DMS 273 (cell line): ENCODE measurements around the gene DTHD1.

Experiments
- DNase-seq: peaks from one replicate; lab custom pipeline; 2025; ENCODE audit not compliant: unreplicated experiment; lab: John Stamatoyannopoulos, UW

DTHD1 gene

DNA sequence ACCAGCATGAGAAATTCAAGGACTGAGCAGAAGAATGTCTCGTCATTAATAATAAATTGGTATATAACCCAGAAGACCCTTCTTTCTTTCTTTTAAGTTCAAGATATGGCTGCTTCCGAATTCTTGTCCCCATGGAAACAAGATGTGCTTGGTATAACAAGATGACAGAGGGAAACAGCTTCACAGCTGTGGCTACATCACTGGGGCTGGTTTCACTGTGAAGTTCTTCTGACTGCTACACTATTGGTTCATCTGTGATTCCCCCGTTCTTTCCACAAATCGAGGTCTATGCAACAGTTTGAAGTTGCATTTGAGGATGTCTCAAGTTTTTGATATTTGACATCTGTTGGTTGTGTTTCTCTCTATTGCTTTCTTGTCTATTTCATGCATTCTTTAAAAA lies 12.3 kb upstream of the DTHD1 start:
- DNase-seq, result no peak

DNA sequence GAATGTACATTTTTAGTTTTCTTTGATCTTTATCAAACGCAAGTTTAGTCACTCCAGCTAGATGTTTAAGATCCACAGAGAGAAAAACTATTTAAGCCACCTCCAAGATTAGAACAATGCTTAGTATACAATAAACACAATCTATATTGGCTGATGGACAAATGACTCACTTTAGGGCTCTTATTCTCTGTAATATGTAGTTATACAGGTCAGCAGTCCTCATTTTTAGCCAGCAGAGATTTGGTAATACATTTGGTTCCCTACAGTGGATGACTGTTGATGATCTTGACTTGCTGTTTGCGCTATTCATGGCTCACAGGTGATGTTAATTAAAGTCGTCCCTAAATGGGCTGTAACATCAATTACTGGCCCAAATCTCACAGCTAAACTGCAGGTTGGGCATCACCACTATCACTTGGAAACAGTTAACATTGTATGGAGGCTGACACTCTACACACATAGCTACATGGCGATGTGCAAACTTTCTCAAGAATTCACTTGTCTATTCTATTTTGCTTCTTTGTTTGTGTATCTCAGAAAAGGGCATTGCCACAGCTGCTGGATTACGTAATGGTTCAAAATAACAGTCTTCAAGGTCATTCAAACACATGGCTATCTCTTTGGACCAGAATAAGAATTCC lies 11.8 kb upstream of the DTHD1 start:
- no peak for DNase-seq

DNA sequence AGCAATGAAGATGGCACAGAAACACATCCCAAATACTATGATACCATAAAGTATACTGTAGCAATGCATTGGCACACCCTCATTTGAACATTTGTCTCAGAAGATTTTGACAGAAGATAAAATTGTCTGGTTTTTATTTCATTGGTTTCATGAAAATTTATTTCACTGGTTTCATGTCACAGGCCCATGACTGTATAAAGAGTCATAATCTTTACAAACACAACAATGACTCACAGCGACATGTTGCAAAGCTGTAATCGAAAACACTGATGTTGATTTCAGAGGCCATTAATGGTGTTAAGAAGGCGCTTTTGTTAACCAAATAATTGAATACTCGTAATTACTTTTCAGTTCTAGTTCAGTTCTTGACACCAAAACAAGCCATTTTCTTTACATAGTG lies 8.1 kb upstream of the DTHD1 start:
- no peak for DNase-seq

DNA sequence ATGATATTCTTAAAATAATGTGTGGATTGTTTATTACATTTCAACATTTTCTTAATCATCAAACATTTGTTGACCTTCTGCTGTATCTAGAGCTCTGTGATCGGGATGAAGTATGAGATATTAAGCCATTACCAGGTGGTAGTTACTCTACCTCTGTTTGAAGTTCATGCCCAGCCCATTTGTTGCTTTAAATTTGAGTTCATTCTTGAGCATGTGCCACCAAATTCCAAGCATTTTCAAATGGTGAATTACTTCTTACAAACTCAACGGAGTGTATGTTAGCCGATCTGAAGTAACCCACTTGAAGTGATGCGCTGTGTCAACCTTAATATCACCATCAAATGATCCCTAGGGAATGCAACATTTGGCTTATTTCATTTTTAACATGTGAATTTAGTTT lies 7.3 kb upstream of the DTHD1 start:
- DNase-seq, result no peak

DNA sequence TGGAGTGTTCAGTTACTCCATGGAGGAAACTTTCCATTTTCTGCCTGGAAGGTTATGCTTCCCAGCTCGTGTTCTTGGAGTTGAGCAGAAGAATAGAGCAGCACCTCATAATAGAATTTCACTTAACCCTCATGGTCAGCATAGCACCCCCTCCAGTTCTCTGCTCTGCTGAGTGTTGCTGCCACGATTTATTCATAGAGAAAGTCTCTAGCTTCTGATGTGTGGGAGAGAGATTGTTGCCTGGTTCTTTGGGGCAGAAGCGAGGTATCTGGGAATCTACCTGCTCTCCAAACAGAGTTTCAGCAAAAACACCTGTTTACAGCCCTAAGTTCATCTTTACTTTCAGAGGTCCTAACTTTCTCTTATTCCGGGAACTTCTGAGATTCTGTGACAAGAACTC lies 3.9 kb upstream of the DTHD1 start:
- no peak for DNase-seq

DNA sequence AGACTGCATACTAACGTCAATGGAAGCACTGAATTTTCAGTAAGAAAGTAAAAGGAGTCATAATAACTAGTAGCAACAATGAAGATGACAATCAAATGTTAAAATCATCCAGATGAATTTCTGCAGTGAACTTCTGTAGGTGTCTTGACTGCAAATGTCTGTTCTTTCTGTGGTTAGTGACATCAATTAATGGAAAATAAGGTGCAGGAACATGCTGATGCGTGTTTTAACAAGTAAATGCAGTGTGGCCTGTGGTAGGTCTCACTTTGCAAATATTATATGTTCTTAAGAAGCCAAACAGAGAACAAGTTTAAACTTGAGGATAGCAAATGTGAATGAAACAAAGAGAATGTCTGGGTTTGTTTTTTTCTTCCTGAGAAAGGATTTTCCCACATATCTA lies 2.6 kb upstream of the DTHD1 start:
- no peak for DNase-seq

DNA sequence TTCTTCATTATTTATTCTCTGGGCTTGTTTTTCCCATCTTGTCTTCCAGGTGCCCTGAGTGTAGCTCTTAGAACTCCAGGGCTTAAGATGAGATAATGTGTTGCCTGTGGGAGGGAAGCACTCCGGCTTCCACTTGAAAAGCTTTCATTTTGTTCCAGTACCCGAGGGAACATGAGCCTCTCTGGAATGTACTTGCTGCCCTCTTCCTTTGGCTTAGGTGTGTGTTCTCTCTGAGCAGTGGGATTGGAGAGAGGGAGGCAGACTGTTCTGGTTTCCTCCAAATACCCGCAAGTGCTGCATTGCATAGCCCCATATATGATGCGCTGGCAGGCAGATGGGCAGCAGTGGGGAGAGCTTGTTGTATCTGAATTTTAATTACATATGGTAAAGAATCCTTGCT lies 861 bp upstream of the DTHD1 start:
- no peak for DNase-seq

DNA sequence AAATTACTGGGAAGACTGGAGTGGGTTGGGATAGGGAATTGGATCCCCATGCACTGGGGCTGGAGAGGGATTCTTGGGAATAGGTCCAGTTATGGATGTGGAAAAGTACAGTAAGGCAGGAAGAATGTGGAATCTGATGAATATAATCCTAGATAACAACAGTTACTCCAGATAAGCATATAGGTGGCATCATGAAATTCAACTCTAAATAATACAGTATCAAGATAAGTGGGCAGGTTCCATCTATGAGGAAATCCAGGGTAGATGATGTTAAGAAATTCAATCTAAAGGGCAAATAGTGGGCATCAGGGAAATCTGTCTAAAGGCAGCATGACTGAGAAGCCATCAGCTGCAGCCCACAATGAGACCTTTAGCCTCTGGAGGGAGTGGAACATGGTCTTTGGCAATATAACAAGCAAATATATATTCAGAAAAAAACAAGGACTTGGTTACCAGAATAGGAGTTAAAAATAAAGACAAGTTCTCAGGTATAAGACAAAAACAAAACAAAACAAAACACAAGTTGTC lies 1.2 kb downstream of the DTHD1 start:
- DNase-seq, result no peak

DNA sequence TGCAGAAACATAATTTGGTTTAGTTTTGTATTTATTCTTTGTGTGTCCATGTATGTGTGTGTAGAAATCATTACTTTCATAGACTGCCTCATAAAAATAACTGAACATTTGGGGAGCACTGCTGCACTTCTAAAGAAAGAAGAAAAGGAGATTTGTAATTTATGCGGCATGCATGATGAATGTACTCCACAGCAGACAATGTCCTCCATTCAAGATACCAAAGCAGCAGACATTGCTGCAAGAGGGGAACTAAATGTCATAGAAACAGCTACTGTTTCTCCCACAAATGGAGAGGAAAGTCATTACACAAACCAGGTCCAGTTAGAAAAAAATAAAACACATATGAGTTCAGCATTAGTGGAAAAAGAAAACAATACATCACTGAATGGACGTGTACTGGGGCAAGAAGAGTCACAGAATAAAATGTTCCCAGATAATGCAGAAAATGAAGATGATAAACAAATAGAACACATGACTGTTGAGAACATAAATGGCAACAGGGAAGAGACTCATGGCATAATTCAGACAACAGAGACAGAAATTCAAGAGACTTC lies 2.6 kb downstream of the DTHD1 start:
- DNase-seq, result no peak

DNA sequence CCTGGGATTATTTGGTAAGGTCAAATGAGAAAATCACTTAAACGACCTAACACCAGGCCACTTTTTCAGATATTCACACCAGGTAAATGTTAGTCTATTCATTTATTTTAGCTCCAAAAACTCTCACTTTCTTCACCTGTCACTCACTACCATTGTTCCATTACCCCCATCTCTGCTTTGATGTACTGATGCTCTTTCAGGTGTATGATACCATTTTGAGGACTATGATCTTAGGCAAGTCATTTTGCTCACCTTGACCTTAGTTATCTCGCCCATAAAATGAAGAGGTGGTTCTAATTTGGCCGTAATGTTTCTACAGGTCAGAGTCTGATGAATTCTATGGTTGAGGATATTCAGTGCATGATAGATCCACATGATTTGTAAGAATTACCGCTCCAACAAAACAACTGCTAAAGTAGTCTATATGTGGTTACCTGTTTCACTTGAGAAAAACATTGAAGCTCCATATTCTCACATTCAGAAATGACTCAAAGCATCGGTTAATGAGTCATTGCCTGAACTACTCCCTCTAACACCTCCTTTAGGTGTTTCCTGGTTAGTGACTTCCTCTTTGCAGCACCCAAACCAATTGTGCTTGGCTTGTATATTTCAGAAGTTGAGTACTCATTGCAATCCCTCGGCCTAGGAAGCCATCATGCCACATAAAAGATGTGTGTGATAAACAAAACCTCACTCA lies 4.5 kb downstream of the DTHD1 start:
- no peak for DNase-seq

DNA sequence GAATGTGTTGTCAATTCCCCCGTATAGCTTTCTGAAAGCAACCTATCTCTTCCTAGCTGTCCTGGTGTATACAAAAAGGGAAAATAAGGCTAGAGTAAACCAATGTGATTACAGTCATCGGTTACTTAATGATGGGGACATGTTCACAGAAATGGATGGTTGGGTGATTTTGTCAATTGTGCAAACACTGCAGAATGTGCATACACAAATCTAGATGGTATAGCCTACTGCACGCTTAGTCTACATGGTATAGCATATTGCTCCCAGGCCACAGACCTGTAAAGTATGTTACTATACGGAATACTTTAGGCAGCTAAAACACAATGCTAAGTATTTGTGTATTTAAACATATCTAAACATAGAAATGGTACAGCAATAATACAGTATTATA lies 5.1 kb downstream of the DTHD1 start:
- no peak for DNase-seq

DNA sequence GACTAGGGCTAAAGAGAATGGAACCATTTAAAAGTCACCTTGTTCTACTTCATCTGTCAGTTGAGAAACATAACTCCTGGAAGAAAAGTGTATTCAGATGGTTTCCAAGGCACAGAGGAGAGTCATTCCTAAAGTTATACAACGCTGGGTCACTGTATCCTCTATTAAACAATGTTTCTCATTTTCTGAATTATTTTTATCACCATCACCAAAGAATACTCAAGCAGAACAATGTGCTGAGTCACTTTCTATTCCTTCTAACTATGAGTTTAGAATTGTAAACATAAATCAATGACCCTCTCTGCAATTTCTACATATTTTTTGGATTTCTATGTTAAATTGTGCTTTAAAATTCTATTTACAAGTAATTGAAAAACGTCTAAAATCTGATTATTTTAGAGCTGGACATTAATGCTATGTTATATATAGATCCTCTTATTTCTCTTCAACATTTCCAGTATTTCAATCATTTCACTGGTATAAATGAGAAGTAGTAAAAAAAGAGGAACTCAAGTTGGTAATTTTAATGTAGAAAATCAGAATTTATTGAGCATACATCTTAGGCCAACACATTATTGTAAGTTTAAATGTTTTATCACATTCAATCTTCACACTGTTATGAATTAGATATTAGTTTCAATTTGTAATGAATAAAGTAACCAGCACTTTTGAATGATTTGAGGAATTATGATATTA lies 7.5 kb downstream of the DTHD1 start:
- DNase-seq, result no peak

DNA sequence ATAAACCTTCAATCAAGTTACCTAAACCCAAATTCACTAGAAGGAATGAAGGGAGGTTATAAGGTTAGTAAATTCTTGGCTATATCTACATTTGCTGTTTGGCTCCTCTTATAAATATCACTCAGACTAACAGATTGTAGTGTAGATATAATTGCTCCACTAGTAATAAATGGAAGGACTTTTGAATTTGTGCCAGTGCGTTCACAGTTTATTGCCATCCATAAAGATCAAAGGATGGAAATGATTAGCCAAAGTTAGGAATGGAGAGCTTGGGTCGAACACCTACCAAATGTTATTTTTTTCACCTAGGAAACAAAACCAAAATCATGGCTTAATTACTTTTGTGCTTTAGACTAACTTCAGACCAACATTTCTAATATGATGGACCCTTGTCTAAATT lies 9.2 kb downstream of the DTHD1 start:
- DNase-seq, result no peak

DNA sequence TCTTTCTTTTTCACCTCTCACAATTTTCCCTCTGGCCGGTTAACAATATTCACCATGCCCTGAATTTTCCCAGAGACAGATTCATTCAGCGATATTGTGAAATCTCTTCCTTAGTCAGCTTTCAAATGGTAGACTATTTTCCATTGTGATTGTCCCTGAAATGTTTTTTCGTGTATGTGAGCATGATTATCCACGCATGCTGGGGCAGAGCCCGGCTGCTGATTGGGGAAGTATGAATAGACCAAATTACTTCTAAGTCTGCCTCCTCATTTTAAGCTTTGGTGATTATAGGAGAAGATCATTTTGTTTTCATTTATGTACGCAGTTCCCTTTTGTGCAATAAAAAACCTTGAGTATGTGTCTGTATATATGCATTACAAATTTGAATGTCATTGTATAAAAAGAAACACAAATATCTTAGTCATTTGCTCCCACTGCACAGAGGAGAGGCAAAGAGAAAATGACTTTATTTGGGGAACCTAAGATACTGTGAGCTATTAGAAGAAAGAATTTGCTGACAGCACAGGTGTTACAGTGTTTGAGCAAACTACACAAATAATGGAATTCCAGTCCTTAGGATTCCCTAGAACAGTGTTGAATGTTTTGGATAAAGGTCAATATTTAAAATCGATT lies 11.3 kb downstream of the DTHD1 start:
- no peak for DNase-seq

DNA sequence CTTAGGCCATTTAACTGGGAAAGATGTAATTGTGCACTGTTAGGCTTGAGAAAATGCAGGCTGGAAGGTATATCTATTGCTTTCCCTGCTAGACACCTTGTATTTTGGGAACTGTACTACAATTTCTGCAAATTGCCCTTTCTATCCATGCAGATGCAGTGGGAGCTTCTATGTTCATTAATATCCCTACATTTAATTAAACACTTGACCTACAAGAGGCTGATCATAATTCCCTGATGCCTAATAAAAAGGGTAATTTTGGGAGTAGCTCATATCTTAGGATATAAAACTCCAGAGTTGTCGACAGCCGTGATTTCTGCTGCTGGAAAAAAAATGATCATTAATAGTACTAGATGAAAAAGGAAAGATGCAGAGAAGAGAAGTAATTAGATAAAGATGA lies 19.7 kb downstream of the DTHD1 start:
- no peak for DNase-seq

DNA sequence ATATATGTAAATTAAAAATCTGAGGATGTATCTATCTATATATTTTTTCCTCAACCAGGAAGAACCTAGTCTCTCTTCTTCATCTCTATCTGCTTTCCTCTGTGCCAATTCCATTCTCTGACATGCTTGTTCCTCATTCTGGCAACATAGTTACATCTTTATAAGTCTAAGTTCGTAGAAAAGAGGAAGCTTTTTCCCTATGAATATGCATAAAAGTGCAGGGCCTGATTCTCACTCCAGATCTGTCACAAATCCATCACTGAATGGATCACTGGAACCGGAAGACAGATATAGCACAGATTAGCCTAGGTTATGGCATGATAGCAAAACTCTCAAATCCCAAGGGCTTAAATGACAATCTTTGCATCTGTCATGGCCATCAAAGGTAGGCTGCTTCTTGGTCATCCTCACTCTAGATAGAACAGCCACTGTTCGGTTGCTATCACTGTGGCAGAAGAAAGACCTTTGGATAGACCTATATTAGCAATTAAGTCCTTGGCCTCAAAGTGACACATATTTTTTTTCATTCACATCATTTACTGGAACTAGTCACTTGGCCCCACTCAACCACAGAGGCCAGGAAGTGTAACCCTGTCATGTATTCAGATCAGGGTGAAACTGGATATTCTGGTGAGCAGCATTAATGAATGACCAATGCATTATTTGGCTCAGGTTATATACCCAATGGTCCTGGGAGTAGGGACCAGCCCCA lies 22.2 kb downstream of the DTHD1 start:
- no peak for DNase-seq

DNA sequence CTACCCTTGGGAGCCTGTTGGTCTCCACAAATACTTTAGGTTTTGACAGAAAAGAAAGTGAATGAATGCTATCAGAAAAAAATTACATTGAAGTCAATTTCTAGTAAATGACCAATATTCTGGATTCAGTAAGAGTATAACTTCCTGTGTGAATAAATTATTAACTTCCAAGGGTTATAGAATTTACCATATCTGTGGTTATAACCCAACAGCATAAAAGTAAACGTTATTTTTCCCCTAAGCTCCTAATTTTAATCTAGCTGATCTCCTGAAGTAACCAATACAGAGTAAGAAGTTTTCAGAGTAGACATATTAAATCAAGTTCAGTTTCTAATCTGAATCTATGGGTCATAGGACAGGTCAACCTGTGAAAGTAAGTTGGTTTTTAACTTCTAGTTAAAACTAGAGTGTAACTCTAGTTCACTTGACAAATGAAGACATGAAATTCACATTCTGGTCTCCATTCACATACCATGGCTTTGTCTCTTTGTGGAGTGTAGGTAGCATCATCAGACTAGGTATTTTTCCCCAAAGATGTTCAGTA lies 22.8 kb downstream of the DTHD1 start:
- DNase-seq, result no peak

DNA sequence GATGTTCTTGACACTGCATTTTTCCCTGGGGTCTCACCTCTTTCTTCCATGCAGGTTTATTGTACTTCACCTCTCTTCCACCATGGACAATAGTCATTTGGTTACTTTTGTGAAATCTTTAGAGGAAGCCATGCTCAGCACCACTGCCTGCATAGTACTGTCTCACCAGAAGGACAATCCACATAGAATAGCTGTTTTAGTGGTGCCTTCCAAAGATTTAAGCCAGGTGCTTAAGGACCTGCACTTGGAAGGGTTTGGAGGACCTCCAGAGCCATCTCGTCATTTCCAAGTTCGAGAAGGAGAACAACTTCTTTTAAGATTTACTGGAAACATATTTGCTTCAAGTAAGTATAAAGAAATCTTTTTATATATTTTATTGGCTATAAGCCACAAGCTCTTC lies 26.7 kb downstream of the DTHD1 start:
- DNase-seq, result no peak

DNA sequence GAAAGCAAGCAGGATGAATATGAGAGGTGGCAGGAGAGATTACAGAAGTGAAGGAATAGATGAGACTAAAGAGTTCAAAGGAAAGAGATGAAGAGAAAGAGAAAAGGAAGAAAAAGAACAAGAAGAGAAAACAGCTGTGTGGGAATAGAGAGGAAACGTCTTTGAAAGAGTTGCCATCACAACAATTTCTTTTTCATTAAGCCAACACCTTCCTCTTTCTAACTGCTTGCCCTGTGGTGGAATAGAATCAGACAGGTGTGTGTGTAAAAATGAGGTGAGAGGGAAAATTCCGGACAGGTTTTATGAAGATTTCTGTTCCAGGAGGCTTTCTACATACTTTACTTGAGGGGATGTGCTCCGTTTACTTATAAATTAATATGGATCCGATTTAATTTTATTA lies 28.8 kb downstream of the DTHD1 start:
- DNase-seq, result no peak

DNA sequence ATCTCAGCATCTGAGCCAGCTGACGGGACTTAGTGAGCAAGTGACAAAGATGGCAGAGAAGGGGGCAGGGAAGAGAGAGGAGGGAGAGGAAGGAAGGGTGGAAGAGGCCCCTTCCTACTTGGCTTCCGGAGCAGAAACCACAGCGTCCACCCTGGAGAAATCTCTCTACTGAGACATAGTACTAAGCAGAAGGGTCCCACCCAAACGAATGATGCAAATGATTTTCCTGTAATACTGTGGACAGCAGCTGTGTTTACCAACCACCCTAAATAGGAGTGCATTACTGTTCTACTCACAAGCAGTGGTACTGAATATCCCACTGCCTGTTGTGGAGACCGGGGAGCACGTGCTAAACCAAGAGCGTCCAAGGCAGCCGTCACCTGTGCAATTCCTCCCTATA lies 29.4 kb downstream of the DTHD1 start:
- no peak for DNase-seq

DNA sequence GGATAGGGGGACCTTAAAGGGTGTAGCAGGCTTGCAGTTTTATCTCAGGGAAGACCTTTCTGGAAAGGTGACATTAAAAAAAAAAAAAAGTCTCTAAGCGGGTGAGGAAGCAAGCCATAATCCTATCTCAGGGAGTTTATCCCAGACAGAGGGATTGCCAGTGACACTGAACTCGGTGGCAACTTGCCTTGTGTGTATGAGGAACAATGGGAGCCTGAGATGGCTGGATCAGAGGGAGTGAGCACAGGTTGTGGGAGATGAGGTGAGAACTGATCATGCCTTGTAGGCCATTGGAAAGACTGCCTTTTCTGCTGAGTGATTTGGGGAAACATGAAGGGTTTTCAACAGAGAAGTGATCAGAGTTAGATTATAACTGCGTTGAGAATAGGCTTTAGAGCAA lies 31.1 kb downstream of the DTHD1 start:
- no peak for DNase-seq
